Astrocyte (in vitro differentiated cells and primary cell): ENCODE data around the gene RAB4A.

Experiments used
- EZH2 ChIP-seq: IDR thresholded peaks from 2 replicates; pipeline ENCODE4 v1.6.1; 2012; ENCODE audit warnings: mild to moderate bottlenecking, low read length, inconsistent platforms; ENCODE audit not compliant: insufficient read depth
- TF ChIP-seq, protein P1 (sequence below): IDR thresholded peaks from 2 replicates; pipeline ENCODE4 v1.5.1; 2011; ENCODE audit warnings: low read depth, mild to moderate bottlenecking, inconsistent platforms, low read length, moderate library complexity; ENCODE audit not compliant: insufficient read depth

DNA sequence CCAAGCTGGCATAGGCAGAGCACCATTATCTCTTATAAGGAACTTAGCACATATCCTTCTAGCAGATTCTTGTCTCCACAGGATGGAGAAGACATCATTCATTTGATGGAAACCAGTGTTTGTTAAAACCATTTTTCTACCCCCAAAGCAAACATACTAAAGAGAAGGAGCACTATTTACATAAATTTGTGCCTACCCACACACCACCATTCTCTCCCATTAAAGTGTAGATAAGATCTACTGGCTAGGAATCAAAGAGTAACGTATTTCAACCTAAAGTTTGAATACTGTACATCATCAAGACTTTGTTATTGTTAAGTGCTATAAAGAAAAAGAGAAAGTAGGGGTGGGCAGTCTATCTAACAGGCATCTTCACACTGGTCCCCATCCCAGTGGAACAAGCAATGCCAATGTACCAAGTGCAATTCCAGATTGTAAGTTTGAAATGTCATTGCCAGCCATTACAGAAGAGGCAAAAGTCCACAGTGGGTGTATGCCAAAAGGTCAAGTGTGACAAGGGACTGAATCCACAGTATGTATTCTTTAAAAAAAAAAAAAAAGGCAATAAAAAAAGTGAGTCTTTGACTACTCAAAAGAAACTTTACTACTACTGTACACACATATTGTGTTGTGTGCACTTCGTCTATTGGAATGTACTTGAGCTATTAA is 53.1 kb downstream of the RAB4A start:
- TF ChIP-seq, protein P1, sequence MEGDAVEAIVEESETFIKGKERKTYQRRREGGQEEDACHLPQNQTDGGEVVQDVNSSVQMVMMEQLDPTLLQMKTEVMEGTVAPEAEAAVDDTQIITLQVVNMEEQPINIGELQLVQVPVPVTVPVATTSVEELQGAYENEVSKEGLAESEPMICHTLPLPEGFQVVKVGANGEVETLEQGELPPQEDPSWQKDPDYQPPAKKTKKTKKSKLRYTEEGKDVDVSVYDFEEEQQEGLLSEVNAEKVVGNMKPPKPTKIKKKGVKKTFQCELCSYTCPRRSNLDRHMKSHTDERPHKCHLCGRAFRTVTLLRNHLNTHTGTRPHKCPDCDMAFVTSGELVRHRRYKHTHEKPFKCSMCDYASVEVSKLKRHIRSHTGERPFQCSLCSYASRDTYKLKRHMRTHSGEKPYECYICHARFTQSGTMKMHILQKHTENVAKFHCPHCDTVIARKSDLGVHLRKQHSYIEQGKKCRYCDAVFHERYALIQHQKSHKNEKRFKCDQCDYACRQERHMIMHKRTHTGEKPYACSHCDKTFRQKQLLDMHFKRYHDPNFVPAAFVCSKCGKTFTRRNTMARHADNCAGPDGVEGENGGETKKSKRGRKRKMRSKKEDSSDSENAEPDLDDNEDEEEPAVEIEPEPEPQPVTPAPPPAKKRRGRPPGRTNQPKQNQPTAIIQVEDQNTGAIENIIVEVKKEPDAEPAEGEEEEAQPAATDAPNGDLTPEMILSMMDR, result no peak
- no peak for TF ChIP-seq EZH2
